HS-5 (cell line): Measurements from ENCODE around the gene TTC8.

Experiments used
- DNase-seq: peaks from one replicate; pipeline ENCODE4 v3.0.0-alpha.2; 2012; ENCODE audit warnings: low read depth

Gene TTC8

GRCh38 chr14:88868558-88869159 lies 44.2 kb downstream of the TTC8 start:
- no peak for DNase-seq

GRCh38 chr14:88870777-88871176 lies 46.3 kb downstream of the TTC8 start:
- no peak for DNase-seq

GRCh38 chr14:88871429-88871828 lies 47.0 kb downstream of the TTC8 start:
- no peak for DNase-seq

- no peak for DNase-seq
Measured at GRCh38 chr14:88872976-88873375, 48.5 kb downstream of the TTC8 start.

GRCh38 chr14:88877192-88877591 lies 52.7 kb downstream of the TTC8 start:
- DNase-seq, result no peak

GRCh38 chr14:88879022-88879421 lies 54.6 kb downstream of the TTC8 start:
- peak; percentile 57 for DNase-seq

GRCh38 chr14:88882236-88882635 lies 57.8 kb downstream of the TTC8 start:
- no peak for DNase-seq

- peak; percentile 3 for DNase-seq
Measured at GRCh38 chr14:88895116-88895515, 70.7 kb downstream of the TTC8 start.

GRCh38 chr14:88901189-88901588 lies 76.7 kb downstream of the TTC8 start:
- DNase-seq, result no peak

- no peak for DNase-seq
Measured at GRCh38 chr14:88901991-88902390, 77.5 kb downstream of the TTC8 start.

GRCh38 chr14:88902850-88903249 lies 78.4 kb downstream of the TTC8 start:
- DNase-seq, result no peak

GRCh38 chr14:88904206-88904647 lies 79.8 kb downstream of the TTC8 start:
- no peak for DNase-seq

- DNase-seq, result no peak
Measured at GRCh38 chr14:88904864-88905263, 80.4 kb downstream of the TTC8 start.

- no peak for DNase-seq
Measured at GRCh38 chr14:88908216-88908615, 83.8 kb downstream of the TTC8 start.

- no peak for DNase-seq
Measured at GRCh38 chr14:88910386-88910785, 85.9 kb downstream of the TTC8 start.

GRCh38 chr14:88911809-88912208 lies 87.4 kb downstream of the TTC8 start:
- DNase-seq, result no peak

- DNase-seq, result no peak
Measured at GRCh38 chr14:88914956-88915355, 90.5 kb downstream of the TTC8 start.

GRCh38 chr14:88919502-88919901 lies 95.1 kb downstream of the TTC8 start:
- no peak for DNase-seq
